Measurements from ENCODE around the gene TTLL4. TPM values are rescaled to one million over a fixed set of nuclear protein-coding genes. Genes with fewer than 3 reads are reported as not detected.

Gene TTLL4
- total and polyA plus RNA-seq, 2 of the 8 experiments (the other 6 are each of a cell fraction or from before 2014, with no cell fraction given) = 71.1 to 105 TPM

- ChIA-PET POLR2A (ENCODE audit: partially characterized antibody) (interaction anchor here (1.2 kb wide), 1 partner anchor 26 kb away, joined by 3 read pairs; the partner anchor contains the start of gene TTLL4), CTCF (ENCODE audit: partially characterized antibody) (interaction anchor here (1.2 to 3.5 kb wide), 8 partner anchors 8 to 115 kb away, joined by 3 to 17 read pairs (median 8); no protein-coding TSS in a partner anchor)
- H3K79me2 ChIP-seq (ENCODE audit: control insufficient read depth in 1 of 2, insufficient read depth in 2 of 2, low read length in 2 of 2) = peaks cover 3 to 45% of the 10 kb centered on the region in 2 experiments
- no peak overlapping the region for H2BK20ac ChIP-seq (ENCODE audit: low read length)
- H3K56ac ChIP-seq (replicated peaks; ENCODE audit: insufficient read length, low read depth, low read length) = no peak overlapping the region
- H2AK5ac ChIP-seq (ENCODE audit: low read depth, low read length) = no peak overlapping the region
- no peaks in the 10 kb centered on the region for H3K27me3 ChIP-seq (replicated peaks in 1 of 4; ENCODE audit: control insufficient read depth in 3 of 4, extremely low read depth in 1 of 4, insufficient read depth in 3 of 4, low read length in 3 of 4)
- no peak overlapping the region for H3K4me2 ChIP-seq (ENCODE audit: insufficient read depth in 1 of 2, low read depth in 2 of 2, low read length in 2 of 2)
- peaks cover 0 to 14% of the 10 kb centered on the region in 2 experiments for H4K20me1 ChIP-seq (replicated peaks in 1 of 2; ENCODE audit: control insufficient read depth in 1 of 2, insufficient read depth in 2 of 2, low read length in 2 of 2)
- H2BK15ac ChIP-seq (ENCODE audit: low read length) = no peak overlapping the region
- no peak overlapping the region for H4K8ac ChIP-seq (ENCODE audit: extremely low read depth, insufficient read depth, low read length)
- H3K27ac ChIP-seq (ENCODE audit: low read depth, low read length) = no peak overlapping the region
- H2BK120ac ChIP-seq (replicated peaks; ENCODE audit: low read depth, low read length) = no peak overlapping the region
- no peak overlapping the region for H3K4ac ChIP-seq (replicated peaks; ENCODE audit: insufficient read length, low read depth, low read length)
- FAIRE-seq (no peak), DNase-seq (ENCODE audit: low read depth in 1 of 2, low spot score in 2 of 2) (no peak)
- H3K23ac ChIP-seq (ENCODE audit: insufficient read length) = no peak overlapping the region
- no peak overlapping the region for H3K4me3 ChIP-seq (ENCODE audit: extremely low read depth in 1 of 4, insufficient read depth in 2 of 4, low read depth in 3 of 4, low read length in 4 of 4)
- H4K5ac ChIP-seq (ENCODE audit: insufficient read length, low read depth, low read length) = no peak overlapping the region
- no peak overlapping the region for H3K14ac ChIP-seq (ENCODE audit: insufficient read length)
- H4K91ac ChIP-seq (replicated peaks; ENCODE audit: insufficient read length, low read length) = no peak overlapping the region
- no peak overlapping the region for H2BK12ac ChIP-seq (ENCODE audit: low read depth, low read length)
- H3K36me3 ChIP-seq (ENCODE audit: control insufficient read depth in 2 of 4, insufficient read depth in 4 of 4, low read length in 3 of 4) = peaks cover 9 to 44% (median 24%) of the 10 kb centered on the region in 4 experiments
- peaks cover 0 to 16% (median 4%) of the 10 kb centered on the region in 4 experiments; a peak in 5 of 7 replicates for H3K4me1 ChIP-seq (replicated peaks in 1 of 4; ENCODE audit: control insufficient read depth in 3 of 4, insufficient read depth in 4 of 4, low read length in 3 of 4)
- H3K18ac ChIP-seq (ENCODE audit: extremely low read depth, low read length) = no peak overlapping the region
- no peak overlapping the region for H2BK5ac ChIP-seq (ENCODE audit: low read depth, low read length)
- peaks cover 19% of the 10 kb centered on the region for H3K79me1 ChIP-seq (ENCODE audit: low read depth, low read length)
- H3K9me3 ChIP-seq (ENCODE audit: insufficient read depth in 2 of 2, low read depth in 1 of 2, low read length in 1 of 2) = no peaks in the 10 kb centered on the region
- H3K23me2 ChIP-seq (ENCODE audit: low read depth, low read length) = 0 out of 2 replicates have a peak, but pooled peaks cover 2% of the 10 kb centered on the region
- H2AFZ ChIP-seq (ENCODE audit: low read length) = no peak overlapping the region
- no peak for TF ChIP-seq EGR1 (IDR thresholded peaks at IDR 0.05; ENCODE audit: borderline replicate concordance, low read depth, low read length)
- TF ChIP-seq NRF1 (IDR thresholded peaks at IDR 0.05; ENCODE audit: low read depth, low read length) = no peak
- TF ChIP-seq CBX8 (IDR thresholded peaks at IDR 0.05; ENCODE audit: borderline replicate concordance, low read depth, low read length) = no peak
- no peak for TF ChIP-seq GABPA (IDR thresholded peaks at IDR 0.05; ENCODE audit: borderline replicate concordance, insufficient read depth, low read length)
- no peak for TF ChIP-seq YY1 (IDR thresholded peaks at IDR 0.05; ENCODE audit: low read depth, low read length)
- no peak overlapping the region for H3K9ac ChIP-seq (replicated peaks in 1 of 4; ENCODE audit: extremely low read depth in 1 of 4, low read depth in 3 of 4, low read length in 3 of 4)
- 85% methylated on average over 2 of the region's 2 CpGs; no CpG with 5 or more reads in 1 of the 2 experiments for WGBS, 2 experiments (ENCODE audit: extremely low coverage in 1 of 2, insufficient coverage in 1 of 2, insufficient read length in 1 of 2, insufficient replicate concordance in 2 of 2, low coverage in 1 of 2, low lambda C conversion rate in 2 of 2, missing lambda C conversion rate in 1 of 2)
Measured at GRCh38 chr2:218736531-218736930, 25.9 kb downstream of the TTLL4 start.

Measured in H1 (cell line).